DMS153 treated with DMSO at 0.1 percent for 48 hours (cell line): ENCODE data around the gene PHF19.

Experiments used
- DNase-seq: peaks from one replicate; lab custom pipeline; 2025; ENCODE audit not compliant: unreplicated experiment; lab: John Stamatoyannopoulos, UW

The PHF19 gene

DNA sequence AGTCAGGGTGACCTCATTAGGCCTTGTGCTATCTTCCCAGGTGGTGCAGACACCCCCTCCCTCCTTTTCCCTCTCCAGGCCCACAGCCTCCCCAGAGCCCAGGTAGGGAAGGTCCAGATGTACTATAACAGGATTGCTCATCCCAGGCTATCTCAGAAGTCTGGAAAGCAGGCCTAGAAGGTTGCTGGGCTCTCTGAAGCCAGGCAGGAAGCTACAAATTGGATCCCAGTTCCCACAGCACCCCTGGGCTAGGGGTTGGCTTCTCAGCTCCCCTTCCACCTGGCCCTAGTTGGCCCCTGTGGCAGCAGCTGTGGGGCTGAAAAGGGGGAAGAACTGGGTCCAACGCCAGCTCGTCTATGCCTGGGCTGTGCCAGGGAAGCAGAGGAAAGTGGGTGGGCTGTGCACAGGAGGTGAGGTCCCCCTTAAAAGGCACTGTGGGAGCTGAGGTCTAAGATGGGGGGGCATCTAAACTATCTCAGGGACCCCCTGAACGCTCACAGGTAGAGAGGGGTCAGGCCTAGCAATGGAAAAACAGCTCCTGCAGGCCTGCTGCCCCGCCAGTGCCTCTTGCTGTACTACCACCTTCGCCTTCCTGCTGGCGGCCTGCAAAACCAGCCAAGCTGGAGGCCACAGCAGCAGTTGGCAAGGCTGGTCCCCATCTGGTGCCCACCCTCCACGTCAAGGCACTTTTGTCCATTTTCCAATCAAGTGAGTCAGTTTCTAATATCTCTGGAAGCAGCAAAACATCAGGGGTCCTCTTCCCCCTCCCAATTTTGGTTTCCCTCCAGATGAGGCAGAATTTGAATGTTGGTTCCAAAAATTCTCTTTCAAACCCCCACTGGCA lies 20.9 kb downstream of the PHF19 start:
- DNase-seq: no peak

GRCh38 chr9:120854596-120855327 lies 22.2 kb downstream of the PHF19 start:
- DNase-seq: no peak

DNA sequence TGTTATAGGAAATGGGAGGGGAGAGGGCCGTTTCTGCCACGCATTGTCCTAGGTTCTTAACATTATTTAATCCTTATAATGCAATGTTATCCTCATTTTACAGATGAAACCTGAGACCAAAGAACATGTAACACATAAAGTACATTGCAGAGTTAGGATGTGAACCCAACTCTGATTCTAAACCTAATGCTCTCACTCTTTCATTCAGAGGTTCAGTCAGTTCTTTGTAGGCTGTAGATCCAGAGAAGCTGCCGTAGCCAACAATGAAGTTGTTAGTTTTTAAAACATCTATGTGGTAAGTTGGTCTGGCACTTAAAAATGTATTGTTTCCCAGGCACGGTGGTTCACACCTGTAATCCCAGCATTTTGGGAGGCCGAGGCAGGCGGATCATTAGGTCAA lies 23.8 kb downstream of the PHF19 start:
- DNase-seq: no peak

GRCh38 chr9:120852240-120853010 lies 24.6 kb downstream of the PHF19 start:
- DNase-seq: no peak

DNA sequence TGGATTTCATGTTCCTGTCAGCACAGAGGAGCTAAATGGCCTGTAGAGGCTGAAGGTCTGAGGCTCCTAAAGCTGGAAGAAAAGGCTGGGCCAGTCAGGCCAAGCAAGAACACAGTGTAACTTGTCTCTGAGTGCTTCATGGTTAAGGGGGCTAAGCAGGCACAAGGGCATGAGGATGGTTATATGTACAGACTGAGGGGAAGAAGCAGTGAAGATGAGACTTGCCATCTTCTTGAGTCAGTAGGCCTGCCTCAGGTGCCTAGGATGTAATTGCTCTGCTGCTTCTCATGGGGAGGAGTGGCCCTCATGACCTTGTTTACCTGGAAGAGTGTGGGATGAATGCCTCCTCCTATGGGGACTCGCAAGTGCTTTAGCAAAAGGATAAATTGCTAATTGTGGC lies 25.5 kb downstream of the PHF19 start:
- no peak for DNase-seq

GRCh38 chr9:120850315-120850714 lies 26.7 kb downstream of the PHF19 start:
- DNase-seq: no peak

DNA sequence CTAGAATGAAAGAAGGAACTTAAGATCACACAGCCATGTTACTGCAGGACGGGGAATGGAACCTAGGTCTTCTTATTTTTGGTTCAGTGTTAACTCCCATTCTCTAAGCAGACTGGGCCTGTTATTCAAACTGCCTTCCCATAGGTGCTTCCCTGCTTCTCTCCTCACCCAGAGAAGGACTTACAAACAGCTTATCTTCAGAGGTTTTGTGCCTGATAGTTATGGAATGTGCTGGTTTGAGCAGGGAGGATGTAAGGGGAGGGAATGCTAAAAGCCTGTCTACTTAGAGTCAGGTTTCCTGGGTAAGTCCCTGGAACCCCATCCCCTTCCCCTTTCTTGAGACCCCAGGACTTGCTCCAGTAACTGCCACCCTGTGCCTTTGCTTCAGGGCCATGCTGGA lies 30.1 kb downstream of the PHF19 start:
- no peak for DNase-seq

GRCh38 chr9:120846251-120846889 lies 30.6 kb downstream of the PHF19 start:
- DNase-seq: no peak

- DNase-seq: no peak
Measured at GRCh38 chr9:120845255-120845654, 31.7 kb downstream of the PHF19 start.

GRCh38 chr9:120842685-120843485 lies 34.1 kb downstream of the PHF19 start, which contains the start of gene PSMD5:
TSS of gene PSMD5 (minus strand) at chr9:120842922. CDS start at chr9:120842909, 13 bp downstream.
- peak; percentile 98 for DNase-seq

DNA sequence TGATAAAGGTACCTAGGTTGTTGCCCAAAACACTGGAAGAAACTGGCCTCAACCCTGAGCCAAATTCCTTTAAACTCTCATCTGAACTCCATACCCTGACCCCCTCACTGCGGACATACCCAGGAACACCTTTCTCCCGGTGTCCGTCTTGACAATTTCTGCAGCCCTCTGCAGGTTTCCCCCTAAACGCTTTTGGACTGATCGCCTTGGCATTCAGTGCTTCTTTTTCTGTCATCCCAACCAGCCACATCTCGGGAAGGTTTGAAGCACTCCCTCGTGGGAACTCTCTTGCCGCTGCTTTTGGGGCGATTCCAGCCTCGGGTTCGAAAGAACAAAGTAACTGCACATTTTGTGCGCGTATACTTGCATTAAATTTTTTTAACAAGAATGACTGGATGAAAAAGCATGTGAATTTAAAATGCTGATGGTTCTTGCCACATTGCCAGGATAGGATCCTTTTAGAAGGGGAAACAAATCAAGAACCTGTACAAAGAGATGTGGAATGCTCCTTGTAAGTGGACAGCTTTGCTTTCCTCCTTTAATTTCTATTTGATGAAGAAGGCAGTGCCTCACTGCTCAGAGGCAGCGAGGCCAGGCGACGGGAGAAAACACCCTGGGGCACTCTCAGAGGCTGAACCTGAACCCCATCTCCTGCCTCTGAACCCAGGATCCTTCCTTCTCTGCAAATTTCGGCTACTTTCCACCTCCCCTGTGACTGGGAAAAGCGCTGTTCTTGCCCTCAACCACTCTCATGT lies 34.9 kb downstream of the PHF19 start:
- DNase-seq: no peak

- DNase-seq: no peak
Measured at GRCh38 chr9:120839146-120839545, 37.8 kb downstream of the PHF19 start.

GRCh38 chr9:120837921-120838320 lies 39.1 kb downstream of the PHF19 start:
- DNase-seq: no peak

- DNase-seq: no peak
Measured at GRCh38 chr9:120833325-120833724, 43.7 kb downstream of the PHF19 start.

DNA sequence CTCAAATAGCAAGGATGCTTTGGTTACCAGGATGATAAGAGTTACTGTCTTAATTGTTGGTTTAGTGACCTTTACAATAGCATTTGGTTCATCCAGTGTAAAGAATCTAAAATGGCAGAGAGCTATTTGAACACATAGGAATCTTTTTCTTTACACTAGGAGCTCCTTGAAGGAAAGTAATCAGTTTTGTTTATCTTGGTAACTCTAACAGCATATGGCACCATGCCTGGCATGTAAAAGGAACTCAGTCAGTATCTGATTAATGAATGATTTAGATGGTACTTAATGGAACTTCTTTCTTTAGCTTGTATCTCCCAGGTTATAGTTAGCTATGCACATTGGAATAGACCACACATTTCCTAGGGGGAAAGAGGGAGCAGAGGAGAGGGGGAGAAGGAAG lies 44.2 kb downstream of the PHF19 start:
- DNase-seq: no peak

- no peak for DNase-seq
Measured at GRCh38 chr9:120830865-120831264, 46.1 kb downstream of the PHF19 start.

DNA sequence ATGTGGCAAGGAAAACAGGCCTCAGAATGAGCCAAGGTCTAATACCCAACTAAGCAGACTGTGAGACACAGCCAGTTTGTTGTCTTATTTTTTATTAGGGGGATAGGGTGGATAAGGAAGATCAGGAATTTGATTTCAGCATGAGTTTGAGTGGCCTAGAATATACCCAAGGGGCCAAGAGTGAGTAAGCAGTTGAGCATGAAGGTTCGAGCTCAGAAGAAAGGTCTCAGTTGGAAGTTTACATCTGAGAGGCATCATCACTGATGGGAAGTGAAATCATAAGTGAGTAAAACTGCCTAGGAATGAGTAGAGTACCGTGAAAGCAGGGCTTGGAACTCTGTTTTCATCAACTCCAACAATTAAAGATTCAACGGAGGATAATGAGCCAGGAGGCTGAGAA lies 46.8 kb downstream of the PHF19 start:
- DNase-seq: no peak

DNA sequence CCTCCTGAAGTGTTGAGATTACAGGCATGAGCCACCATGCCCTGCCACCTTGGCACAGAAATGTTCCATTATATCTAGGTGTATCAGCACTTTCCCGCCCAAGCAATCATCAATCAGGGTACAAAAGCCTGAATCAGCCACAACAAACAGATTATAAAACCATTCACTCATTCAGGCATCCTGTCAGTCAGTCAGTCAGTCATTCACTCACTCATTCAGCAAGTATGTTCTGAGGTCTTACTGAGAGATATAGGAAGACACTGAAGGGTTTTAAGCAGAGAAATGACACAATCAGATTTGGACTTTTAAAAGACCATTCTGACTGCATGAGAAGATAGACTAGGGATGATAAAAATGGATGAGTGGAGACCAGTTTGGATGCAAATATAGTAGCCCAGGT lies 47.3 kb downstream of the PHF19 start:
- DNase-seq: no peak

GRCh38 chr9:120820095-120820494 lies 56.9 kb downstream of the PHF19 start:
- no peak for DNase-seq

- no peak for DNase-seq
Measured at GRCh38 chr9:120818595-120818994, 58.4 kb downstream of the PHF19 start.
